Measurements from ENCODE around the gene PRRT2.
"Not testable (repeated sequence)": the region's sequence is repeated elsewhere in the genome, so short reads cannot be mapped to it uniquely, and the experiment has no call there.

Gene PRRT2

GRCh38 chr16:29811896-29812665 is at the start of gene PRRT2:
Gene PRRT2 (plus strand): TSS chr16:29812193. CDS start chr16:29813055, 862 bp downstream.
- no peaks in the 10 kb centered on the region for H3K27me3 ChIP-seq (ENCODE audit: control insufficient read depth, insufficient read depth, low read length)
- H3K4me3 ChIP-seq (ENCODE audit: low read length), result peak within 1 kb of the TSS; percentile 81
- no peaks in the 10 kb centered on the region for H3K9me3 ChIP-seq (ENCODE audit: control insufficient read depth, low read depth, low read length)
- peak within 1 kb of the TSS; percentile 60 for H3K27ac ChIP-seq (ENCODE audit: low read length)
- peaks cover 42% of the 10 kb centered on the region for H3K4me1 ChIP-seq (ENCODE audit: control insufficient read depth, low read depth, low read length)
- peaks cover 16% of the 10 kb centered on the region for H3K36me3 ChIP-seq (ENCODE audit: control insufficient read depth, low read depth, low read length)
- H3K9ac ChIP-seq (ENCODE audit: low read length), result peak within 1 kb of the TSS; percentile 72

- no peaks in the 10 kb centered on the region for H3K36me3 ChIP-seq (ENCODE audit: control insufficient read depth, low read depth, low read length)
- no peak overlapping the region for H3K9ac ChIP-seq (ENCODE audit: low read length)
These were observed 48.7 kb upstream of the PRRT2 start for GRCh38 chr16:29763326-29763725.

GRCh38 chr16:29765167-29766032 is 46.6 kb upstream of the PRRT2 start:
- Histone ChIP-seq H3K4me3 (ENCODE audit: low read length) (no peak overlapping the region), H3K27ac (ENCODE audit: low read length) (no peak overlapping the region), H3K9ac (ENCODE audit: low read length) (no peak overlapping the region), H3K36me3 (ENCODE audit: control insufficient read depth, low read depth, low read length) (no peaks in the 10 kb centered on the region), H3K27me3 (ENCODE audit: control insufficient read depth, insufficient read depth, low read length) (no peaks in the 10 kb centered on the region), H3K4me1 (ENCODE audit: control insufficient read depth, low read depth, low read length) (no peaks in the 10 kb centered on the region), H3K9me3 (ENCODE audit: control insufficient read depth, low read depth, low read length) (no peaks in the 10 kb centered on the region)

More at GRCh38 chr16:29763326-29763725, 48.7 kb upstream of the PRRT2 start:
- Histone ChIP-seq H3K9me3 (ENCODE audit: control insufficient read depth, low read depth, low read length) (no peaks in the 10 kb centered on the region), H3K4me1 (ENCODE audit: control insufficient read depth, low read depth, low read length) (no peaks in the 10 kb centered on the region), H3K27ac (ENCODE audit: low read length) (no peak overlapping the region), H3K4me3 (ENCODE audit: low read length) (no peak overlapping the region), H3K27me3 (ENCODE audit: control insufficient read depth, insufficient read depth, low read length) (no peaks in the 10 kb centered on the region)

GRCh38 chr16:29766571-29766970 is 45.4 kb upstream of the PRRT2 start:
- Histone ChIP-seq H3K9me3 (ENCODE audit: control insufficient read depth, low read depth, low read length) (no peaks in the 10 kb centered on the region), H3K4me3 (ENCODE audit: low read length) (no peak overlapping the region), H3K27ac (ENCODE audit: low read length) (no peak overlapping the region), H3K36me3 (ENCODE audit: control insufficient read depth, low read depth, low read length) (no peaks in the 10 kb centered on the region), H3K27me3 (ENCODE audit: control insufficient read depth, insufficient read depth, low read length) (no peaks in the 10 kb centered on the region), H3K9ac (ENCODE audit: low read length) (no peak overlapping the region), H3K4me1 (ENCODE audit: control insufficient read depth, low read depth, low read length) (no peaks in the 10 kb centered on the region)

- H3K27me3 ChIP-seq (ENCODE audit: control insufficient read depth, insufficient read depth, low read length), result no peaks in the 10 kb centered on the region
- H3K9ac ChIP-seq (ENCODE audit: low read length), result no peak overlapping the region
- no peaks in the 10 kb centered on the region for H3K36me3 ChIP-seq (ENCODE audit: control insufficient read depth, low read depth, low read length)
- H3K4me1 ChIP-seq (ENCODE audit: control insufficient read depth, low read depth, low read length), result no peaks in the 10 kb centered on the region
- H3K27ac ChIP-seq (ENCODE audit: low read length), result no peak overlapping the region
- H3K4me3 ChIP-seq (ENCODE audit: low read length), result no peak overlapping the region
- no peaks in the 10 kb centered on the region for H3K9me3 ChIP-seq (ENCODE audit: control insufficient read depth, low read depth, low read length)
These were observed 44.9 kb upstream of the PRRT2 start for GRCh38 chr16:29767062-29767461.

GRCh38 chr16:29769507-29769906 is 42.5 kb upstream of the PRRT2 start:
- no peak overlapping the region for H3K4me3 ChIP-seq (ENCODE audit: low read length)
- no peaks in the 10 kb centered on the region for H3K36me3 ChIP-seq (ENCODE audit: control insufficient read depth, low read depth, low read length)
- H3K4me1 ChIP-seq (ENCODE audit: control insufficient read depth, low read depth, low read length), result no peaks in the 10 kb centered on the region
- no peak overlapping the region for H3K9ac ChIP-seq (ENCODE audit: low read length)
- H3K27me3 ChIP-seq (ENCODE audit: control insufficient read depth, insufficient read depth, low read length), result no peaks in the 10 kb centered on the region
- H3K27ac ChIP-seq (ENCODE audit: low read length), result no peak overlapping the region
- no peaks in the 10 kb centered on the region for H3K9me3 ChIP-seq (ENCODE audit: control insufficient read depth, low read depth, low read length)

- no peaks in the 10 kb centered on the region for H3K36me3 ChIP-seq (ENCODE audit: control insufficient read depth, low read depth, low read length)
- no peak overlapping the region for H3K4me3 ChIP-seq (ENCODE audit: low read length)
- no peaks in the 10 kb centered on the region for H3K27me3 ChIP-seq (ENCODE audit: control insufficient read depth, insufficient read depth, low read length)
- H3K9me3 ChIP-seq (ENCODE audit: control insufficient read depth, low read depth, low read length), result no peaks in the 10 kb centered on the region
- H3K9ac ChIP-seq (ENCODE audit: low read length), result no peak overlapping the region
- H3K27ac ChIP-seq (ENCODE audit: low read length), result no peak overlapping the region
- H3K4me1 ChIP-seq (ENCODE audit: control insufficient read depth, low read depth, low read length), result no peaks in the 10 kb centered on the region
These were observed 41.6 kb upstream of the PRRT2 start for GRCh38 chr16:29770250-29770929.

- not testable (repeated sequence) for H3K36me3 ChIP-seq (ENCODE audit: control insufficient read depth, low read depth, low read length); H3K27me3 ChIP-seq (ENCODE audit: control insufficient read depth, insufficient read depth, low read length); H3K9ac ChIP-seq (ENCODE audit: low read length); H3K27ac ChIP-seq (ENCODE audit: low read length); H3K4me3 ChIP-seq (ENCODE audit: low read length); H3K9me3 ChIP-seq (ENCODE audit: control insufficient read depth, low read depth, low read length); H3K4me1 ChIP-seq (ENCODE audit: control insufficient read depth, low read depth, low read length)
These were observed 39.7 kb upstream of the PRRT2 start for GRCh38 chr16:29772330-29772729.

GRCh38 chr16:29774730-29775129 is 37.3 kb upstream of the PRRT2 start:
- no peaks in the 10 kb centered on the region for H3K27me3 ChIP-seq (ENCODE audit: control insufficient read depth, insufficient read depth, low read length)
- no peaks in the 10 kb centered on the region for H3K4me1 ChIP-seq (ENCODE audit: control insufficient read depth, low read depth, low read length)
- no peak overlapping the region for H3K9ac ChIP-seq (ENCODE audit: low read length)
- H3K9me3 ChIP-seq (ENCODE audit: control insufficient read depth, low read depth, low read length), result no peaks in the 10 kb centered on the region
- H3K4me3 ChIP-seq (ENCODE audit: low read length), result no peak overlapping the region
- H3K27ac ChIP-seq (ENCODE audit: low read length), result no peak overlapping the region
- no peaks in the 10 kb centered on the region for H3K36me3 ChIP-seq (ENCODE audit: control insufficient read depth, low read depth, low read length)

GRCh38 chr16:29775742-29776408 is 36.1 kb upstream of the PRRT2 start:
- no peak overlapping the region for H3K9ac ChIP-seq (ENCODE audit: low read length)
- no peaks in the 10 kb centered on the region for H3K4me1 ChIP-seq (ENCODE audit: control insufficient read depth, low read depth, low read length)
- no peak overlapping the region for H3K27ac ChIP-seq (ENCODE audit: low read length)

More at GRCh38 chr16:29775742-29776408, 36.1 kb upstream of the PRRT2 start:
- no peaks in the 10 kb centered on the region for H3K9me3 ChIP-seq (ENCODE audit: control insufficient read depth, low read depth, low read length)
- H3K36me3 ChIP-seq (ENCODE audit: control insufficient read depth, low read depth, low read length), result no peaks in the 10 kb centered on the region
- no peak overlapping the region for H3K4me3 ChIP-seq (ENCODE audit: low read length)
- peaks cover 3% of the 10 kb centered on the region for H3K27me3 ChIP-seq (ENCODE audit: control insufficient read depth, insufficient read depth, low read length)

All from iPS-18a (cell line).